Stimulated activated CD4-positive, alpha-beta T cell treated with anti-CD3 and anti-CD28 coated beads, Interleukin-4, amount 100 ng/mL, for 1 hour (primary cell): ENCODE measurements around the gene EEFSEC.

Source experiments
- DNase-seq: peaks from one replicate; pipeline ENCODE4 v3.0.0-alpha.2; 2020

EEFSEC gene

DNA sequence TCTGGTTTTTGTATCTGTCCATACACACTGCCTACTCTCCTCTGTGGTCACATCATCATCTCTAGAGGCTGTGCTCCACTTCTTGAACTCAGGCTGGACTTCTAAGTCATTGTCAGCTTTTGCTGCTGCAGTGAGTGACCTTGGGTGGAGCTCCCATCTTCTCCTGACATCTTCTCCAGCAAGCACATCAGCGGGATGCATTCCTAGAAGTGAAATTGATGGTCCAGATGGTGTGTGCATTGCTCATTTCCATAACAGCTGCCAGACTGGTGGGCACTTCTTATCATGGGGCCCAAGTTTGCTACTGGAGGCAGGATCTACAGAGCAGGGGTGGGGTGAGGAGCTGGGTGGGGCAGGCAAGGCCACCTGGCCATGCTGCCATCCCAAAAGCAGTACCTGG is 203.5 kb downstream of the EEFSEC start:
- no peak for DNase-seq

DNA sequence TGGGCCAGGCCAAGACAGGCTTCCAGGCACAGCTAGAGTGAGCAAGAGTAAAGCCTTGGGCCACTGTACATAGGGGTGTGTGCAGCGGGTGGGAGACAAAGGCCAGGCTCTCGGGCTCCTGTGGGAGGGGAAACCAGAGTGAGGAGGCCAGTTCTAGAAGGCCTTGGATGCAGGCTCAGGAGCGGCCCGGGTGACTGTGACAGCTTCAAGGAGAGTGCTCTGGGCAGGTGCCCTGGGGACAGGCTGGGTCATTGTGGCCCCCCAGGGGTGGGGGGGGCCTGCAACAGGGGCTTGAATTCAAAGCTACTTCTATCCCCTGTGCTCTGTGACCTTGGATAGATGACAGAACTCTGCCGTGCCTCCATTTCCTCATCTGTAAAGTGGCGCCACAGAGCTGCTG is 204.3 kb downstream of the EEFSEC start:
- no peak for DNase-seq

DNA sequence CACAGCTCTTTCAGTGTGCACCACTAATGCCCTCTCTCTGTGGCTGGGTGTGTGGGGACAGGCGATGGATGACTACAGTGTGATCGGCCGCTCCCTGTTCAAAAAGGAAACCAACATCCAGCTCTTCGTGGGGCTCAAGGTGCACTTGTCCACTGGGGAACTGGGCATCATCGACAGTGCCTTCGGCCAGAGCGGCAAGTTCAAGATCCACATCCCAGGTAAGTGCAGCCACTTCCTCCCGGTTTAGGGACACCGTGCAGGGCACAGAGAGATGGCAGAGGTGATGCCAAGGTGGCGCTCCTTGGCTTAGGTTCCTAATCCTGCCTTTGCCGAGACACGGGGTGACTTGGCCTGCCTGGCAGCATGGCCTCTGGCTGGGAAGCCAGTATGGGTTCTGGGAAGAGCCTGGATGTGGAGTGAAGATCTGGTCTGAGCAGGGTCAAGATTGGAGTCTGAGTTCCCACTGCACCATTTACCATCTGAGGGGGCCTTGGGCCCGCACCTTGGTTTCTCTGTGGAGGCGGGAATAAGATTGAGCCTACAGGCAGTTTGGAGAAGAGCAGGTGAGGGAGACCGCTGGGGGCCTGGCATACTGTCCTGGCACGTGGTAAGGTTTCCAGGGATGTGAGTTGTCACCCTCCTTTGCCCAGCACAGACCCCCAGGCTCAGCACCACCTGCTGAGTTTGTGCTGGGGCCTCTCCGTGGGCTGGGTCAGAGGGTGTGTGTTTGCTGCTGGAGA is 205.0 kb downstream of the EEFSEC start:
- no peak for DNase-seq

DNA sequence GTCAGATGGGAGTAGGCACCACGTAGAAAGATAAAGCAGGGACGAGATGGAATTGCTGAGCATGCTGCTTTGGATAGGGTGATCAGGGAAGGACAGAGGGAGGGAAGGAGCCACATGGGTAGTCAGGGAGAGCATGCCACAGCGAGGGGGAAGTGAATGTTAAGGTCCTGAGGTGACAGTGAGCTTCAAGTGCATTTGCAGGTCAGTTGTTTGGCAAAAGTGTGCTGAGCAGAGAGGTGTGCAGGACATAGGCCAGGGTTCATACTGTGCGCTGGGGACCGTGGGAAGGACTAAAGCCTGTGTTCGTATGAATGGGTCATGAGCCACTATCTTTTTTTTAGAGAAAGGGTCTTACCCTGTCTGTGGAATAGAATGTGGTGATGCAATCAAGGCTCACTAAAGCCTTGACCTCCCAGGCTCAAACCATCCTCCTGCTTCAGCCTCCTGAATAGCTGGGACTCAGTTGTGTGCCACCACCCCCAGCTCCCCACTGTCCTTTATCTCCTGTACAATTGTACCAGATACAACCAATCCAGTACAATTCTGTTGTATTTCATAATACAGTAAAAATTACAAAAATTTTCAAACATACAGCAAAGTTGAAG is 205.9 kb downstream of the EEFSEC start:
- DNase-seq: no peak

DNA sequence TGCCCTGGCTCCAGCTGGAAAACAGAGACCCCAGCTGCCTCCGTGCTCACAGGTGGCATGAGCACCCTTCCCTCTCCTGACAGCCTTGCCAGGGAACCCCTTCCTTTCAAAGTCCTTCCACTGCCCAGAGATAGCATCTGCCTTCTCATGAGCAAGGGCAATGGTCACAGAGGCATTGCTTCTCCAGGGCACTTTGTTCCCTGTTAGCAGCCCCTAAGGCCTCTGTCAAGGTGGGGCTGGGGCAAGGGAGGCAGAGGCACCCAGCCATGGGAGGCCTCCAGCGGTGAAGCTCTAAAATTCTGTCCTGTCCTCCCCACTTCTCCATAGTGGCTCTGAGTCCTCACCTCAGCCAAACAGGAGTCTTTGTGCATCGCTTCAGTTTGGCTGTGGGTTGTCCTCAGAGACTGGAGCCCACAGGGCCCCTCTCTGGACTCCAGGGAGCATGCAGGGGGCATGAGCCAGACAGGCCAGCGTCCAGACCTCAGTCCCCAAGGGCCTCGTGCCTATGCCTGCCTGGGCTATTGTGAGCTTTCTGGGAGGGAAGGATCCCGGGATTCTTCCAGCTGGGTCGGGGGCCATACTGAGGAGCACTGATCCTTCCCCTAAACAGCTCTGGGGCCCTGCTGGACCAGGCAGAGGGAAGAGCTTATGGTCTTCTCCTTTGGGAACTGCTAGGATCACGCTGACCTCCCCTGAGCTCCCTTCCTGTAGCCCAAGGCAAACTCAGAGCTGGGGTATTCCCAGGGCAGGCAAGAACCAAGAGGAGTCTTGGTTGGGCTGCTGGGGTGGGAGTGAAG is 206.8 kb downstream of the EEFSEC start:
- DNase-seq: no peak

DNA sequence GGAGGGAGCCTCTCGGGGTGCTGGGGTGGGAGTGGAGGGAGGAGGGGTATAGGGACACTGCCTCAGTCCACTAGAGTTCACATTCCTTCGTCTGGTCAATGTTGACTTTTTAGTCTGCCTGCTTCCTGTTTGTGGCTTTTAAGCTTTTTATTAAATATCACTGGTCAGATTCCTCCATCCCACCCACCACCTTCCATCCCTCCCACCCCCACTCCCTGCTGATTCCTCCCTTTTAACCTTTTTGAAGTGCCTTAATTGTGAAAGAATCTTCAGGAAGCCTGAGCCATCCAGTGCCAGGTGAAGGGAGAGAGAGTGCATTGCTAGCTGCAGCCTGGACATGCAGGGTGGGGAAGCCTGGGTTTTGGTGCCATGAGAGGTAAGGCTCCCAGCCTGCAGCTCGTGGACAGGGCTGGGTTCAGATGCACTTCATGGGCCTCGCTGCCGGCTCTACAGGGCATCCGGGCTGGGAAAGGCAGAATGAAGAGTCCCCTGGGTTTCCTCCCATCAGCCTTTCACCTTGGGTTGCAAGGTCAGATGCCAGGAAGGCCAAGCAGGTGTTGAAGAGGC is 207.5 kb downstream of the EEFSEC start:
- no peak for DNase-seq

DNA sequence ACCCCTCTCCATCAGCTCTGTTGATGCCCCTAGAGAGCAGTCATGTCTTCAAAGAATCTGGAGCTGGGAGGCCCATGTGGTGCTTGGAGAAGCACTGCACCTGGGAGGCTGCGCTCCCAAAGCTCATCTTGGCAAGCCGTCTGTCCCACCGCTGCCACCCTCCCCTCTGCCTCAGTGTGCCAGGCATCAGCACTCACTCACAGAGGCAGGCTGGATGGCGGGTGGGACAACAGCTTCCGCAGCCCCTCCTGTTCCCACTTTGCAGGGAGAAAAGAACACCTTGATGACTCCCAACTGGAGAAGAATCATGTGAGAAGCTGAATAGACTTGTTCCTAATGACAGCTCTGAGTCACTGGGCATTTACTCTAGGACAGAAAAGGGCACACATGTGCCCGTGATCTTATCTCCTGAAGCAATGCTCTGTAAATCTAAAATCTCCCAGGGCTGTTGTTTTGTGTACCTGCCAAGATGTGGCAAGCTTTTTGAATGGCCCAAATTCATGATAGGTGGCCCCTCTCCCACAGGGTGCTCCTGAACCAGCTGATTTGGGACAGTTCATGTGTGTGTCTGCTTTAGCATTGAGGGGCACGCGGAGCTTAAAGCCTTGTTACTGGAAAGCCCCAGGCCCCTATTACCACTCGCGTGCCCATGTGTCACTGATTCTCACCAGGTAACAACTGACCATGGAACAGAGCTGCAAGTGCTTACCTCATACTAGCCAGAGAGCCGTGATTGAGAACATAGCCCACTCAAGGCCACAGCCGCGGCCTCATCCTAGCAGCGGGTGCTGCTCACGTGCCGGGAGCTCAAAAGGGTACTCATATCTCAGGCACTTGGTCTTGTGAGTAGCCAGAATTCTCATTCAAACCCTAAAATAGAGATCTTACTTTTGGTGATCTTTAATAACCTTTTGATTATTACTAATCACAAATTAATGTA is 209.0 kb downstream of the EEFSEC start:
- DNase-seq: no peak

DNA sequence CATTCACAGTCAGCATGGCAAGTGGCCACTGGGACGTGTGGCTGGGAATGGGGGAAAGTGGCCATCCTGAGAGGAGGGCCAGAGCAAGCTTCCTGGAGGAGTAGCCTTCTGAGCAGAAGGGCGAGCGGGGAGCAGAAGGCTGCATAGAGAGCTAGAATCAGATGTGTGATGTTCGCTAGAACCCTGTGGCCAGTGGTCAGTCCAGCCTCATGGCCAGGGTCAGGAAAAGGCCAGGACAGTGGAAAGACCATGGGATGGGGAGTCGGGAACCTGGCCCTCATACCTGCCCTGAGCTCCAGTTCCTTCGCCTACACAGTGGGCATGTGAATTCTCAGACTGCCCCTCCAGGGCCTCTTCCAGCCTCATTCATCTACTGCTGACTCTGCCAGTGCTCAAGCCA is 211.0 kb downstream of the EEFSEC start:
- DNase-seq: no peak

DNA sequence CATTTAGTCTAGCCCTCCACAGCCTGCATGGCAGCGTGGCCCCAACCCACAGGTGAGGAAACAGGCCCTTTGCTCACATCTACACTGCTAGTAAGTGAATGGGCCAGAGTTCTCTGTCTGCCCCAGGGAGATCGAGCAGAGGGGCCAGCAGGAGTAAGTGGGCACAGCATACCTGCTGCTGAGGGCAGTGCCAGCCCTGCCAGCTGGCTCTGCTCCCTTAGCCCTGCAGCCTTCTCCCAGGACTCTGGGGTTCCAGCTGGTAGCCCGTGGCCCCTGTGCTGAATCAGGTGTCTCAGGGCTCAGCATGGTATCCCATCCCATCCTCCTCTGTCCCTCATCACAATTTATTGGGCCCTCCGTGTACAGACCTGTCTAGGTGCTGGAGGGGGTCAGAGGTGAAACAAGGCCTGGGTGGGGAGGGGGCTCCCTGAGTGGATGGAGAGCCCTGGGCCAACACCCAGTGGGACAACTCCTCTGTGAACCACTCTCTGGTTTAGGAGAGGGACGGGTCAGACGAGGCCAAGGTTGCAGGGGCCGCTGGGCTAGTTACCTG is 211.6 kb downstream of the EEFSEC start:
- DNase-seq: no peak

DNA sequence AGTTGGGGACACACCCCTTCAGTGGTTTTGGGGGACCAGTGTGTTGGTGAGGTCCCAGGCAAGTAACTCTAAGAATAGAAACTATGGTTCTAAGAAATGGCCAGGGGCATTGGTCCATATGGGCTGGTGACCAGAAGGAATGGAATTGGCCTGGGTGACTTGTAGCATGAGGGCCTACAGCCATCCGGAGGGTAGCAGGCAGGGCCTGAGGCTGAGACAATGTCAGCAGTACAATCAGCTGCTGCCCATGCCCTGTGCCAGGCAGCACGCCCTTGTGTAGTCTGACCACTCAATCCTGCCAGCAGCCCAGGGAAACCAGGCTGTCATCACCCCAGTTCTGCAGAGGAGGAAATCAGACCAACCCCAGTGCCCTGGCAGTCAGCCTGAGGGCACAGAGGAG is 212.9 kb downstream of the EEFSEC start:
- DNase-seq: no peak

DNA sequence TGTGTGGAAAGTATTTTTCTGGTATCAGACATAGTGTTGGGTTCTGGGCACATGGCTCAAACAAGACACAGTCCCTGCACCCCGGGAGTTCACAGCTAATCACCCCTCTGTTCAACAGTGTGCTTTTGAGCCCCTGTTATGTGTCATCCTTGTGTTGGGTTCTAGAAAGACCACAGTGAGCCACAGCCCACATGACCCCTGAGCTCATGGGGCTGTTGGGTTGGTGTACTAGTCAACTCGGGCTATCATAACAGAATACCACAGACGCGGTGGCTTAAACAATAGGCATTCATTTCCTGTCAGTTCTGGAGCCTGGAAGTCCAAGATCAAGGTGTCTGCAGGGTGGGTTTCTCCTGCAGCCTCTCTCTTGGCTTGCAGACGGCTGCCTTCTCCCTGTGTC is 213.4 kb downstream of the EEFSEC start:
- no peak for DNase-seq

DNA sequence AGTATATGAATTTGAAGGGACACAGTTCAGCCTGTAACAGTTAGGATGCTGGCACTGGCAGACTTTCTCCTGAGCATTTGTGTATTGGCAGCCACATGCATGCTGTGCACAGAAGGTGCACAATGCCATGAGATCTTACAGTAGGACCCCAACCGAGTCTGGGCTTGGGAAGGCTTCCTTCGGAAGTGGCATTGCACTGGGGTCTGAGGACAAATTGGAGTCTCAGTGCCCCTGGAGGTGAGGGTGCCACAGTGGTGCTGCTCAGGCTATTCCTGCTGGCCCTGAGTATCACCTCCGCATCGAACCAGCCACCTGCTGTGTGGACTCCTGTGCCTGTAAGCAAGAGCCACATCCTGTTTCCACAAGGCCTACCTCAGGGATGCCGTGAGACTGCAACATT is 213.9 kb downstream of the EEFSEC start:
- DNase-seq: no peak

DNA sequence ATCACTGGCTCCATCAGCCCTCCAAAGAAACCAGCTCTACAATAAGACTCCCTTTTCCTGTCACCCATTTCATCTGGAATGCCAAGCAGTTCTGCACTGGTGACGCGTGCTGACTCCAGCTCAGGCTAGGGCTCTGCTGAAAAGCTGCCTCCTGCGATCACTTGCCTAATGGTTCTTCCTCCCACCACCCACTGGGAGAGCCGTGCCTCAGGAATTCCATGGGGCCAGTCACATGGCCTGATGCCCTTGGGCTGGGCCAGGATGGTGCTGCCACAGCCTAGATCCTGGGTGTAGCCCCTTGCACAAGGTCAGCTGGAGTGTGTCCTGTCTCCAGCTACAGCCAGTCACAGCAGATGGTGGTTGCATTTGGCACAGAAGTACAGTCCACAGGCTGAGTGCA is 214.5 kb downstream of the EEFSEC start:
- DNase-seq: no peak

DNA sequence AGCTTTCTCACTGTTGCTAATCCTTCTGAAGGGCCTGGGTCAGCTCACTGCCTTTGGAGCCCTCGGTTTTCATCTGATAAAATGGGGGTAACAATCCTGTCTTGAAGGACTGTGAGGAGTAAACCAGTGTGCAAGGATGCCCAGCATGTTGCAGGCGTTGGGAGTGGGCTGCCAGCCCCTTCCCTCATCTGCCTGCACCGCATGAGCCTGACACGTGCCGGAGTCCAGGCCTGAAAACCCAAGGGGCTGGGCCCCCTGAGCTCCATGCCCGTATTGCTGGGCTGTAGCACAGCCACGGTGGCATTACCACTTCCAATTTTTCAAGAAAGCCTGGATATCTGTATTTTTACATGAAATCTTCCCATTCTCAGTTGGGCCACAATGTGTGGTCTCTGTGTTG is 215.3 kb downstream of the EEFSEC start:
- DNase-seq: no peak

DNA sequence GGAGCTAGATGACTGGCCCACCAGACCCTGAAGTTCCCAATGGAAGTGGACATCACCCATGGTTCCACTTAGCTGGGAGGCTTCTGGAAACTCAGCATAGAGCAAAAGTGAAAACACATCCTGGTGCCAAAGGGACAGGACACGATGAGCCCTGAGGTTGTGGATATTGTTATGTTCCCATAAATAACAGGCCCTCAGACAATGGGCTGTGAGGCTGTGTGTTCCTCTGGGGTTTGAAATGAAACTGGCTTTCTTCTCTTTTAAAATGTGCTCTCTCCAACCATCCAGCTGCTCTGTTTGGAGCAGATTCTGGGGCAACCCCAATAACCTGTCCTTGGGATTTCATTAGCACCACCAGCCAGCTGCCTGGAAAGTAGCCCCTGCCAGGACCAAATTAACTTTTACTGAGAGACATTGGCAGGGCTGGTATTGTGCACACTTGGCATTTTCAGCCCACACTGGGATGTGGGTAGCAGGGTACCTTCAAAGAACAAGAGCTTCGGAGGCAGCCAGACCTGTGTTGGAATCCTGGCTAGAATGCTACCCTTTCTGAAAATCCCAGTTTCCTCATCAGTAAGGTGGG is 215.9 kb downstream of the EEFSEC start:
- DNase-seq: no peak

DNA sequence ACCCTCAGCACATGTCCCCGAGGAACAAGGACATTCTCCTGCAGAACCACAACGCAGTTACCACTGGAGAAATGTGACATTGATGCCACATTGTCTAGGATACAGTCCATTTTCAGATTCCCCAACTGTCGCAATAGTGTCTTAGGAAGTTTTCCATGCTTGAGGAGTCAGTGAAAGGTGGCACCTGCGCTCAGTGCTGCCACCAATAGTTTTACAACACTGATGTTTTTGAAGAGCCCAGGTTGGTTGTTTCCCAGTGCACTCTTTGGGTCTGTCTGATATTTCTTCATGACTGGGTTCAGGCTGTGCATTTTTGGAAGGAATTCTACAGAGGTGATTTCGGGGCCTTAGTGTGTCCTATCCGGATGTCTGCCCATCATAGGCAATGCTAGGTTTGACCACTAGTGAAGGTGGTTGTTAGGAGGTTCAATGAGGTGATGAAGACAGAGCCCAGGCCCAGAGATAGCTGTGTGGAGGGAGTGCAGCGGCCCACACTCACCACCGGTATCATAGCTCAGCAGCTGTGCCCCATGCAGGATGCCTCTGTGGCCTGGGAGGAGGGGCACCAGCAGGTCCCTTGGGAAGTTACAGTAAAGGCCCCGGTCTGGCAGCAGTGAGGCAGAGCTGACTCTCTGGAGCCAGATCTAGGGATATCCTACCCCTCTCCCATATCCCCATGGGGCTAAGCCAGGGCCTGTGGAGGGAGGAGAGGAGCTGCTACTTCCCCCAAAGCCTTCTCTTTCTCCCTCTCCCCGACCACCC is 216.8 kb downstream of the EEFSEC start:
- no peak for DNase-seq

DNA sequence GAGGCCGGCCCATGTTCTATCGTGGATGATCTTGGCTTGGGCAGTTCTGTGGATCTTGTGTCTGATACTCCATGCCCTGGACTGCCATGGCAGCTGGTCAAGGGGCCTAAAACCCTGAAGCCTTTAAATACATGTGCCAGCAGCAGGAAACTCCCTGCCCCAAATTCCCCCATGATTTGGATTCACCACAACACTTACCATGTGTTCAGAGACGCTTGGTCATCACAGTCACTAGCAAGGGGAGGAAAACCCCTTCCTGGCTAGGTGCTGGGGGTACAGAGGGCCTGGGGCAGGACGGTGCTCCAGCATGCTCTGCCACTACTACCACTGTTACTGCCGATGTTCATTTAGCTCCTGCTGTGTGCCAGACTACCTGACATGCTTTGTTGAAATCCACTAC is 219.0 kb downstream of the EEFSEC start:
- no peak for DNase-seq

DNA sequence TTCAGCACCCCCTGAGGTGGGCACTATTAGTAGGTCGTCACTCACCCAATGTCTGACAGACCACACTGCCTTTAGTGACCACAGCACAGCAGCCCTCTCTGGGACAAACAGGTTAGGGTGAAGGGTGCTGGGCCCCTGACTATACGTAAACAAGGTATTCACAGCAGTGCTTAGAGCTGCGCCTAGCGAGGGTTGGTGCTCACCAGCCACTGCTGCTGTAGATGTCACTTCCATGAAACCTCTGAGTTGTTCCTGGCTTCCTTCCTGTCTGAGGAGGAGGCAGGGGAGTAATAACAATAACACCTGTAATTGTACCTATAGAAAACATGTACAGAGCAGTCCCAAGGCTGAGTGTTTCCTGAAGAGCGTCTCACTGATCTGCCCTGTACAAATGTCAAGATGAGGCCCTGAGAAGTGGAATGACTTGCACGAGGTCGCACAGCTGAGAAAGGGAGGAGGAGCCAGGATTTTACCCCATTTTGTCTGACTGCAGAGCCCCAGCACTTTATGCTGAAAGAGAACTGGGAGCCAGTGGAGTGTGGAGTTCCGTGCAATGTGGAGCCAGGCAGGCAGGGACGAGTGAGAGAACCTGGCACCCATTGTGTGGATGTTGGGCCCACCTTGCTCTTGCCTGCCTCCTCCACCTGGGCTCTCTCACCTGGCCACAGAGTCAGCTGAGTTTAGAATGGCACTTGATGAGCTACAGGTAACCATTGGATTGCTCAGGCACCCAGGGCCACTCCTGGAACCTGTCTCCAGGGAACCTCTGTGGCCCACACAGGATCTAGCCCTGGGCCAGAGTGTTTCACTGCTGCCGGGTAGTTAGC is 219.6 kb downstream of the EEFSEC start:
- no peak for DNase-seq

DNA sequence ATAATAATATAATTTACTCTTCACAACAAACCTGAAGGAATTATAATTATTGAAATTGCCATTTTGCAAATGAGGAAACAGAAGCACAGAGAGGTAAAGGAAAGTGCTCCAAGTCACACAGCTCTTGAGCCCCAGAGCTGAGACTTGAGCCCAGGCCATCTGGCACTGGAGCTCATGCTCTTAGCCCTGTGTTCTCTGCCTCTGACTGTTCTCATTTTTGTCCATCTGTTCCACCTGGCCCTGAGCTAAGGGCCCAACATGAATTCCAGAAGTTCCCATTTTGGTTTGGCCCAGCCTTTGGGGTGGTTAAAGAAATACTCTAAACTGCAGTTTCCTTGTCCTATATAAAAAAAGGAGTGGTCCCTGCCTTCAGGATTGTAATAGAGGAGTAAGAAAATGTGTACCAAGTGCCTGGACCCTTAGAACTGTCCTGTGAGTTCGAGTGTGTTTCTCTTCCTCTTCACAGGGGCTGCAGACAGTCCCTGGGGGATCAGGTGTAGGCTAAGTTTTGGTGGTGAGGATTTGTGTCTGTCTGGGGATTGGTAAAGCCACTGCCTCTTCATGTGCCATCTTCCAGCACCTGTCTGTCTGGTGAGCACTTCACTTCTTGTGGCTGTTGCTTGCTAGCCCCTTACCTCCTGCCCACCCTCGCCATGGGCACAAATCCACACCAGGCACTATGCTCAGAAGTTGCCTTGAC is 221.6 kb downstream of the EEFSEC start:
- no peak for DNase-seq

DNA sequence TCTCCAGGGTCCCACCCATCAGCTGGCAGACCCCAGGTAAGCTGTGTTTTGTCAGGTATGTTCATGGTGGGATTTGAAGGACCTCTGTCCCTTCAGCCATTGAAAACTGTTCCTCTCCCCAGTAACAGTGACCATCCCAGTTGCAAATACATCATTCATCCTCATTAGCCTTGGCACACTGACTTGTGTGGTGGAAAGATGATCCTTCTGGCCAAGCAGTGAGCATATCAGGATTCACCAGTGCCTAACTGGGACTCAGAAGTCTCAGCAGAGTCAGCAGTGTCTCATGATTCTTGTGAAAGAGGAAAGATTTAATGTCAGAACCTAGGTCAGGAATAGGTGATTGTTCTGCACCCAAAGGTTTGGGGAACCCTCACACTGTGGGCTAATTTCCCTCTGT is 223.2 kb downstream of the EEFSEC start:
- no peak for DNase-seq
